ENCODE data around the gene EYA2.
"Not testable (repeated sequence)": the region's sequence is repeated elsewhere in the genome, so short reads cannot be mapped to it uniquely, and the experiment has no call there.

Gene EYA2

GRCh38 chr20:47205577-47206123 lies 311.0 kb downstream of the EYA2 start:
- peak; percentile 65 for DNase-seq (ENCODE audit: extremely low read depth, low read depth)

DNA sequence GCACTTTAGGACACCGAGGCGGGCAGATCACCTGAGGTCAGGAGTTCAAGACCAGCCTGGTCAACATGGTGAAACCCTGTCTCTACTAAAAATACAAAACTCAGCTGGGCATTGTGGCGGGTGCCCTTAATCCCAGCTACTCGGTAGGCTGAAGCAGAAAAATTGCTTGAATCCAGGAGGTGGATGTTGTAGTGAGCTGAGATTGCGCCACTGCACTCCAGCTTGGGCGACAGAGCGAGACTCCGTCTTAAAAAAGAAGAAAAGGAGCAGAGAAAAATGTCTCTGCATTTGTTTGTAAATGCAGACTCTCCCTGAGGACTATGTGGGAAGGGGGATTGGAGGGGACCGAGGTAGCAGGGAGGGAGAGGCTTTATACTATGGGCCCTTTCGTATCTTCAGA lies 311.9 kb downstream of the EYA2 start:
- not testable (repeated sequence) for DNase-seq (ENCODE audit: extremely low read depth, low read depth)

More at GRCh38 chr20:47205577-47206123, 311.0 kb downstream of the EYA2 start:
- TF ChIP-seq CTCF (IDR thresholded peaks at IDR 0.05; ENCODE audit: low read depth, low read length), result peak; percentile 85

GRCh38 chr20:47206962-47207641 lies 312.5 kb downstream of the EYA2 start:
- DNase-seq (ENCODE audit: extremely low read depth, low read depth), result no peak
- no peak for TF ChIP-seq CTCF (IDR thresholded peaks at IDR 0.05; ENCODE audit: low read depth, low read length)

DNA sequence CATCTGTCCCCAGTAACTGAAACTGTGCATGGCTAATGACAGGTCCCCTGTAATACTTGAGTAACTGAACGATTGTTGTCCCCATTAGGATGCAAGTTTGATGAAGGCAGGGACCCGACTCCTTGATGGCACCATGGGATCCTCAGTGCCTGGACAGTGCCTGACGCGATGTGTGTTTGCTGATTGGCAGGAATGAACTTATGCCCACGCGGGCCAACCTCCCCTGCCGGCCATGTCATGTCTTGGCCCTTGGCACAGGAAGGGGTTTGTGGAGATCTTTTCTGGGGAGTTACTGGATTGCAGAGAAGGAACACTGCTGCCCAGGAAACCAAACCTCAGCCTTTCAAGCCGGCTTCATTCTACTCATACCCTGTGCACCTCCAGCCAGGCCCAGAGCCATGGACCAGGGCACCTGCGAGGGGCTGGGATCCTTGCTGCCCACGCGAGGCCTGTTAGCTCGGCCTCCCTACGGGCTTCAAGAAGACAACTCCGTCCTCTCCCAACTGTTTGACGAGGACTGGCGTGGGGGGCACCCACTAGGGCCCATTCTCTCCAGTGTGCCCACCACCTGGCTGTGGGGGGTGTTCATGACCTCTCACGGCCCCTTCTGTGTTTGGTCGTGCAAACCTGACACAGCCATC lies 314.0 kb downstream of the EYA2 start:
- TF ChIP-seq CTCF (IDR thresholded peaks at IDR 0.05; ENCODE audit: low read depth, low read length), result no peak
- DNase-seq (ENCODE audit: extremely low read depth, low read depth), result no peak

DNA sequence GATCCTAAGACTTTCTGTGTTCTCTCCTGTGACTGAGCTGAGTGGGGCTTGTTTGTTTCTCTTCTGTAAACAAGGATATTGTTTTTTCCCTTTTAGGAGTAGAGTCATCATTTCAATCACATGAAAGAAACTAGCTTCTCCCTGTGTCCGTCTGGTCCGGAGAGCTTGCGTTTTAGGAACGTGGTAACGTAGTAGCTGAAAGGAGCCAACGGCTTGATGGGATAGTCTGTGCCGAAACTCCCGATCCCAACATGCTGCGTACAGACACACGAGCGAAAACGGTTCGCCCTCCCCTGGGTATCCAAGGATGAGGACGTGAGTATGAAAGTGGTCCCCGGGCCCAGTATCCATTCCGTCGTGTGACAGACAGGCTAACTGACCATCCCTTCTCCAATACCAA lies 315.3 kb downstream of the EYA2 start:
- no peak for DNase-seq (ENCODE audit: extremely low read depth, low read depth)
- no peak for TF ChIP-seq CTCF (IDR thresholded peaks at IDR 0.05; ENCODE audit: low read depth, low read length)

DNA sequence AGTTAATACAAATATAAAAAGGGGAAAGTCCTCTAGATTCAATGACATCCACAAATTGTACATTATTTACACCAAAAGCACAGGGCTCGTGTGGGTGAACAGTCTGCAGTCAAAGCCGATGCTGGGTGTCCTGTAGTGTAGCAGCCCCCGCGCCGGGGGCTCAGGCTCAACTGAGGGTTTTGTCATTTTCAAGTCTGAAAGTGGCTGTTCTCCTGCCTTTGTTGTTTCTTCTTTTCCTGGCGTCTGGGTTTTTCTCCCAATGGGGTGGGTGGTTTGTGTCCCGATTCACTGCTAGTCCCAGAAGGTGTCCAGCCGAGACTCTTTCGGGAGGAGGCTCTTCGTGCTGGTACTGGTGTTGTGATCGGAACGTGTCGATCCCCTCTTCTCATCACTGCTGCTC lies 315.8 kb downstream of the EYA2 start:
- no peak for DNase-seq (ENCODE audit: extremely low read depth, low read depth)
- no peak for TF ChIP-seq CTCF (IDR thresholded peaks at IDR 0.05; ENCODE audit: low read depth, low read length)

DNA sequence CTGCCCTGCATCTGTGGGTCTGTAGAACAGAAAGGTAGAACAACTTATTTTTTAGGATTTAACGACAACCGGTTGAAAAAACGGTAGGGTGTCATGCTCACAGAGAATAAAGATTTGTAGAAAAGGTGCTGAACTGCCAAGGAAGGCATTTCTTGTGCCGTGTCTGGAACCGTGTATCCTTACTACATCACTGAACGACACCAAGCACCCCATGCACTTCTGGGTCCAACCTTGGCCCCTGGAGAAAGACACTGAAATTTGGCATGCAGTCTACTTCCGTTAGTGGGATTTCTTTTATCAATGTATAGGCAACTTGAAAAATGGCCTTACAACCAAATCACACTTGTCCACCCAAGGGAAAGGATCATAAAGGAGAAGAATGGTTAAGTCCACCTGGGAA lies 316.4 kb downstream of the EYA2 start:
- DNase-seq (ENCODE audit: extremely low read depth, low read depth), result no peak
- TF ChIP-seq CTCF (IDR thresholded peaks at IDR 0.05; ENCODE audit: low read depth, low read length), result no peak

All from AG09319 (cell line).